ENCODE data around the gene USP11.

Gene USP11

DNA sequence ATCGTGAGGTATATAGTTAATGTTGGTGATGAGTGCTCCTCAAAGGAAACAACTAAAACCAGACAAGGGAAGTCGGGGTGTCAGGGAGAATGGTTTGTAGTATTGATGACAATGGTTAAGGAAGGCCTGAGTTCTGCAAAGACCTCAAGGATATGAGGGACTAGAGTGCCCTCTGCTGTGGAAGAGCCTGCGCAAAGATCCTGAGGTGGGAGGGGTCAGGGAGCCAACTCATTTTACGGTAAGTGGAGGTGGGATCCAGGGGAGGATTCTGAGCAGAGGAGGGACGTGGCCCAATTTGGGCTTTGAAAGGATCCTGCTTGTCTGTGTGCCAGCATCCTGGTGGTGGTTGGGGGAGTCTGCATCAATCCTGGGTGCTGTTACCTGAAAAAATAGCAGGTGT, 27.8 kb upstream of the USP11 start:
- no peak for DNase-seq

GRCh38 chrX:47206316-47206715, 26.5 kb upstream of the USP11 start:
- DNase-seq, result no peak

- DNase-seq, result no peak
Measured at GRCh38 chrX:47208108-47208507, 24.7 kb upstream of the USP11 start.

DNA sequence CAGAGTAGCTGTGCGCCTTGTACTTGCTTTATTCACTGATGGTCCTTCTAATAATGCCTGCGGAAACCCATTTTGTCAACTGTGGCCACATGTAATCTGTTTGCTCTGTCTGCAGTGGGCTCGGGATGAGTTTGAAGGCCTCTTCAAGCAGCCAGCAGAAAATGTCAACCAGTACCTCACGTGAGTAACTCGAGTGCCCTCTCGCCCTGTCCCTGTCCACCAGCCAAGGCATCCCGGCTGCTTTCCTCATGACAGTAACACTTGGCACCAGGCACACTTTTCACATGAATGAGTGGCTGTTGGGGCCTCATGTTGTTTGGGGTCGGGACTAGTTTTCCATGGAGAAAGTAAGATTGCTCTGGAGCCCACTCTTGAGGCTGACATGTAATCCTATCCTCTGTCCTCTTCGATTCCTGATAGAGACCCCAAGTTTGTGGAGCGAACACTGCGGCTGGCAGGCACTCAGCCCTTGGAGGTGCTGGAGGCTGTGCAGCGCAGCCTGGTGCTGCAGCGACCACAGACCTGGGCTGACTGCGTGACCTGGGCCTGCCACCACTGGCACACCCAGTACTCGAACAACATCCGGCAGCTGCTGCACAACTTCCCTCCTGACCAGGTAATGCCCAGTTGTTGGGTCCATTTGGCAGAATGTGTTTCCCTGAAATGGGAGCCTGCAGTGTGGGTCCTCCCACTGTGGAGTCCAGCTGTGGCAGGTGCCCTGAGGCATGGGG, 23.1 kb upstream of the USP11 start:
- no peak for DNase-seq

DNA sequence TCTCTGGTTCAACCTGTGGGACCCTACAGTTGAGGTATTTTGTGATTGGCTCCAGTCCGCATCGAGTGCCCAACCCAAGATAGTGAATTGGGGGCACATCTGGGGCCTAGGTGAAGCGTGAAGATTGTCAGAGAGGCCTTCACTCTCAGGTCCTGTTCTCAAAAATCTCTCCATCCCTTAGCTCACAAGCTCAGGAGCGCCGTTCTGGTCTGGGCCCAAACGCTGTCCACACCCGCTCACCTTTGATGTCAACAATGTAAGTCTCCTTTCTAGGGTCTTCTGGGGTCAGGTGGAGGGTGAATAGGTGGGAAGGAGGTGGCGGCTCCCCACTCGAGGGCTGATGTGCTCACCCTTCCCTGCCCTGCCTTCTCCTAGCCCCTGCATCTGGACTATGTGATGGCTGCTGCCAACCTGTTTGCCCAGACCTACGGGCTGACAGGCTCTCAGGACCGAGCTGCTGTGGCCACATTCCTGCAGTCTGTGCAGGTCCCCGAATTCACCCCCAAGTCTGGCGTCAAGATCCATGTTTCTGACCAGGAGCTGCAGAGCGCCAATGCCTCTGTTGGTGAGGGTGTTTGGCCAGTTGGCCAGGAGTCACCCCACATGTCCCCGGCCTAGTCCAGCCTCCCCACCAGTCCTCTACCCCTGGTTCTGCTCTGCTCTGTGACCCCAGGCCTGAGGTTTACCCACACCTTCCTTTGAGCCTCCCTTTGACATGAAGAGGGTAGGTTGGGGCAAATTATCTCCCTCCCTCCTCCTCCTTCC, 22.0 kb upstream of the USP11 start:
- no peak for DNase-seq

DNA sequence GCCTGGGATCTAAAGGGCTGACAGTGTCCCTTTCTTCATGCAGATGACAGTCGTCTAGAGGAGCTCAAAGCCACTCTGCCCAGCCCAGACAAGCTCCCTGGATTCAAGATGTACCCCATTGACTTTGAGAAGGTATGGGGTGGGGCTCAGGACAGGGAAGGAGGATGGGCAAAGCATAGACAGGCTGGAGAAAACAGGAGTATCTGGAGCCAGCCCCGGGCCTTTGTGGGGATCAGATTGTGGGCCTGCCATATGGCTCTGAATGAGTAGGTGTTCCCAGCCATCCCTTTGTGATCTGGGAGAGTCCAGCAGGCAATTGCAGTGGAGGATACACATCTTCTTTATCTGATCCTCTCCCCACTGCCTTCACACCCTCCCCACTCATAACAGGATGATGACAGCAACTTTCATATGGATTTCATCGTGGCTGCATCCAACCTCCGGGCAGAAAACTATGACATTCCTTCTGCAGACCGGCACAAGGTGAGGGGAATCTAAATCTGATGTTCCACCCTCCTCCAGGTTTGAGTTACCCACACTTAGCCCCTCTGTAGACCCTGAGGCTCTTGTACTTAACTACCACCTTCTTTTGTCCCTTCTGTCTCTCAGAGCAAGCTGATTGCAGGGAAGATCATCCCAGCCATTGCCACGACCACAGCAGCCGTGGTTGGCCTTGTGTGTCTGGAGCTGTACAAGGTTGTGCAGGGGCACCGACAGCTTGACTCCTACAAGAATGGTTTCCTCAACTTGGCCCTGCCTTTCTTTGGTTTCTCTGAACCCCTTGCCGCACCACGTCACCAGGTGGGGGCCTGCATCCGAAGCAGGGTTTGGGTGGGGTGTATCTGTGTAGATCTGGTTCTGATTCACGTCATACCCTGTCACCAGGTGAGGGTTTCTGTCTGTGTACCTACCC, 20.2 kb upstream of the USP11 start:
- no peak for DNase-seq

GRCh38 chrX:47214435-47215077, 18.3 kb upstream of the USP11 start:
- DNase-seq, result no peak

GRCh38 chrX:47215291-47215900, 17.4 kb upstream of the USP11 start:
- DNase-seq, result no peak

GRCh38 chrX:47216393-47216925, 16.4 kb upstream of the USP11 start:
- DNase-seq, result no peak

- DNase-seq, result peak in 1 of 6 experiments; percentile 34
Measured at GRCh38 chrX:47217121-47217851, 15.5 kb upstream of the USP11 start.

- DNase-seq, result peak; percentile 94 to 100 (median 98)
Measured at GRCh38 chrX:47217852-47218279, 14.9 kb upstream of the USP11 start.

GRCh38 chrX:47218280-47218919, 14.4 kb upstream of the USP11 start, which contains the start of gene CDK16:
Gene CDK16, plus strand, starts transcription at chrX:47218681. Its CDS starts 4,877 bp downstream, at chrX:47223558.
- peak; percentile 56 to 99 (median 84) for DNase-seq

GRCh38 chrX:47218920-47219815, 13.6 kb upstream of the USP11 start:
- peak in 4 of 6 experiments; percentile 17 to 63 (median 32) for DNase-seq

- DNase-seq, result no peak
Measured at GRCh38 chrX:47221756-47222155, 11.1 kb upstream of the USP11 start.

GRCh38 chrX:47222751-47223350, 10.0 kb upstream of the USP11 start:
- peak in 2 of 6 experiments; percentile 3 to 12 for DNase-seq

DNA sequence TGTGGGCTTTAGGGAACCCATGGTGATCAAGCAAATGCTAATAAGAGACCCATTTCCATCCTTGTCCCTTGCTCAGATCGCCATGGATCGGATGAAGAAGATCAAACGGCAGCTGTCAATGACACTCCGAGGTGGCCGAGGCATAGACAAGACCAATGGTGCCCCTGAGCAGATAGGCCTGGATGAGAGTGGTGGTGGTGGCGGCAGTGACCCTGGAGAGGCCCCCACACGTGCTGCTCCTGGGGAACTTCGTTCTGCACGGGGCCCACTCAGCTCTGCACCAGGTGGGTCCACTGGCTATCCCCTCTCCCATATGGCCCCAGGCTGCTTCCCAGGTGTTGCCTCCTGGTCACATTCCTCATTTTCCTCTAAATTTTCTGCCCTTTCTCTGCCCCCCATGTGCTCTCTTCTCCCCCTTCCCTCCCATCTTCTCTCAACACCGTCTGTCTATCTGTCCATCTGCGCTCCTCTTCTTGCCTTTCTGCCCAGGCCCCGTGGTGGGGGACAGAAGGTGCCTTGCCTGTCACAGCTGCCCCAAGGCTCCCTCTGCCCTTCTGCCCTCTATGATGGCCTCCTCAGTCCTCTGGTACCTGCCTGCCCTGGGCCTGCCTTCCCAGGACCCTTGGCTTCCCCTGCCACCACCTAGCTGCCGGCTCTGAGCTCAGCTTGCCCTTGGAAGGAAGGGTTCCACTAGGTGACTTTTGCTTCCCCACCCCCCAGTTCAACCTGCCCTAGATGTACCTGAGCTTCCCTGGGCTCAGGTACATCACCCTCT, 9.1 kb upstream of the USP11 start:
- no peak for DNase-seq

- no peak for DNase-seq
Measured at GRCh38 chrX:47224266-47224895, 8.4 kb upstream of the USP11 start.

DNA sequence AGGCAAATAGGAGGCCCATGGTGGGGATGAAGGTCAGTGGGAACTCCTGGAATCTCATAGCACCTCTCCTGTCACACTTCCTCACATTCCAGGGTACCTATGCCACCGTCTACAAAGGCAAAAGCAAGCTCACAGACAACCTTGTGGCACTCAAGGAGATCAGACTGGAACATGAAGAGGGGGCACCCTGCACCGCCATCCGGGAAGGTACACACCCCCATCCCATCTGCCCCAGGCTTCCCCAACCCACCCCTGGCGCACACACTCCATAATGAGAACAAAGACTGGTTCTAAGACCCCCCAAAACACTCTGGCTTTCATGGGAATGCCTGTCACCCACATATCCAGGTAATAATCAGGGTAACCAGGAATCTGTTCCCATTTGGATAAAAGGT, 7.9 kb upstream of the USP11 start:
- no peak for DNase-seq

All from stimulated activated naive CD4-positive, alpha-beta T cell (primary cell).